Large intestine (tissue), 3 donors: ENCODE data around the gene ZNF660. TPM values are rescaled to one million over a fixed set of nuclear protein-coding genes. Genes with fewer than 3 reads are reported as not detected.
"Not testable (repeated sequence)": the region's sequence is repeated elsewhere in the genome, so short reads cannot be mapped to it uniquely, and the experiment has no call there.

ENCODE experiments used
- DNase-seq, 2 donors: peaks; one replicate each; pipeline versions ENCODE4 v3.0.0 to v3.0.0-alpha.2; 2013
- H3K27ac ChIP-seq: one replicate; pipeline ENCODE4 v1.5.1; 2013; ENCODE audit warnings: low read length
- H3K27me3 ChIP-seq: 2 replicates; pipeline ENCODE4 v1.6.1; 2013; ENCODE audit warnings: low read length; ENCODE audit not compliant: control insufficient read depth, insufficient read depth
- H3K36me3 ChIP-seq: 2 replicates; pipeline ENCODE4 v1.6.1; 2013; ENCODE audit warnings: low read length; ENCODE audit not compliant: control insufficient read depth, insufficient read depth
- H3K4me1 ChIP-seq: one replicate; pipeline ENCODE4 v1.6.1; 2013; ENCODE audit warnings: low read length; ENCODE audit not compliant: control insufficient read depth, insufficient read depth
- H3K4me3 ChIP-seq: one replicate; pipeline ENCODE4 v1.5.1; 2013; ENCODE audit warnings: low read length
- H3K9me3 ChIP-seq: one replicate; pipeline ENCODE4 v1.6.1; 2013; ENCODE audit warnings: mild to moderate bottlenecking, low read depth, low read length, moderate library complexity; ENCODE audit not compliant: control insufficient read depth
- WGBS: methylation state at CpG from one replicate; pipeline ENCODE4 v1.1.5; 2013; ENCODE audit warnings: low lambda C conversion rate; ENCODE audit not compliant: insufficient coverage; 5-methylcytosine and 5-hydroxymethylcytosine counted together
- polyA plus RNA-seq: library from polyadenylated mRNA; unstranded; fragments of 120-200 nt; gene quantifications from one replicate; pipeline ENCODE4 v1.2.1, GENCODE V29; 2013

ZNF660 gene
- polyA plus RNA-seq, 1 donor, result 5.7 TPM

- Histone ChIP-seq H3K9me3 (peaks cover 29% of the 10 kb centered on the region), H3K36me3 (peaks cover 45% of the 10 kb centered on the region), H3K27me3 (no peaks in the 10 kb centered on the region), H3K4me3 (no peak overlapping the region), H3K27ac (no peak overlapping the region), H3K4me1 (no peaks in the 10 kb centered on the region)
- no CpG with 5 or more reads among the region's 4 CpGs for WGBS
- no peak for DNase-seq
These were observed 13.7 kb upstream of the ZNF660 start for GRCh38 chr3:44571024-44571423.

- Histone ChIP-seq H3K27ac (no peak overlapping the region), H3K27me3 (peaks cover 9% of the 10 kb centered on the region), H3K9me3 (peaks cover 39% of the 10 kb centered on the region), H3K36me3 (peaks cover 3% of the 10 kb centered on the region), H3K4me1 (no peaks in the 10 kb centered on the region), H3K4me3 (no peak overlapping the region)
- DNase-seq, result no peak
These were observed 8.2 kb upstream of the ZNF660 start for GRCh38 chr3:44576613-44577012.

GRCh38 chr3:44577354-44577952 lies 7.3 kb upstream of the ZNF660 start:
- H3K36me3 ChIP-seq, DNase-seq, H3K4me1 ChIP-seq, H3K4me3 ChIP-seq, H3K27ac ChIP-seq: not testable (repeated sequence)
- H3K9me3 ChIP-seq, result peaks cover 34% of the 10 kb centered on the region
- no CpG with 5 or more reads among the region's 11 CpGs for WGBS
- peaks cover 13% of the 10 kb centered on the region for H3K27me3 ChIP-seq

- Histone ChIP-seq H3K27me3 (peaks cover 13% of the 10 kb centered on the region), H3K9me3 (peaks cover 31% of the 10 kb centered on the region)
- not testable (repeated sequence) for H3K4me3 ChIP-seq, H3K27ac ChIP-seq, DNase-seq, H3K4me1 ChIP-seq, H3K36me3 ChIP-seq
- no CpG with 5 or more reads among the region's 22 CpGs for WGBS
These were observed 6.4 kb upstream of the ZNF660 start for GRCh38 chr3:44578316-44578715.

- WGBS, result no CpG with 5 or more reads among the region's 37 CpGs
- H3K4me1 ChIP-seq, H3K36me3 ChIP-seq, DNase-seq, H3K4me3 ChIP-seq, H3K27ac ChIP-seq: not testable (repeated sequence)
- peaks cover 31% of the 10 kb centered on the region for H3K9me3 ChIP-seq
- peaks cover 13% of the 10 kb centered on the region for H3K27me3 ChIP-seq
These were observed 5.7 kb upstream of the ZNF660 start for GRCh38 chr3:44578924-44579515.

- no CpG with 5 or more reads among the region's 15 CpGs for WGBS
- peaks cover 31% of the 10 kb centered on the region for H3K9me3 ChIP-seq
These were observed 5.0 kb upstream of the ZNF660 start for GRCh38 chr3:44579749-44580148.

GRCh38 chr3:44580971-44581370 lies 3.8 kb upstream of the ZNF660 start:
- not testable (repeated sequence) for H3K36me3 ChIP-seq, DNase-seq, H3K4me3 ChIP-seq, H3K27ac ChIP-seq, H3K4me1 ChIP-seq
- no CpG with 5 or more reads among the region's 62 CpGs for WGBS
- peaks cover 26% of the 10 kb centered on the region for H3K9me3 ChIP-seq
- H3K27me3 ChIP-seq, result peaks cover 13% of the 10 kb centered on the region

More at GRCh38 chr3:44579749-44580148, 5.0 kb upstream of the ZNF660 start:
- H3K27me3 ChIP-seq, result peaks cover 13% of the 10 kb centered on the region
- H3K4me1 ChIP-seq, DNase-seq, H3K36me3 ChIP-seq, H3K4me3 ChIP-seq, H3K27ac ChIP-seq: not testable (repeated sequence)

GRCh38 chr3:44596621-44597020 lies 11.9 kb downstream of the ZNF660 start:
- peaks cover 31% of the 10 kb centered on the region for H3K9me3 ChIP-seq
- DNase-seq, result no peak
- H3K27me3 ChIP-seq, result no peaks in the 10 kb centered on the region
- H3K4me1 ChIP-seq, result no peaks in the 10 kb centered on the region
- no peak overlapping the region for H3K4me3 ChIP-seq
- H3K27ac ChIP-seq, result no peak overlapping the region
- peaks cover 14% of the 10 kb centered on the region for H3K36me3 ChIP-seq
- WGBS, result no CpG with 5 or more reads among the region's 1 CpG

GRCh38 chr3:44601749-44602148 lies 17.0 kb downstream of the ZNF660 start:
- Histone ChIP-seq H3K27me3 (no peaks in the 10 kb centered on the region), H3K27ac (no peak overlapping the region), H3K9me3 (peaks cover 15% of the 10 kb centered on the region), H3K36me3 (no peaks in the 10 kb centered on the region), H3K4me3 (no peak overlapping the region), H3K4me1 (no peaks in the 10 kb centered on the region)
- DNase-seq, result no peak
- 100% methylated on average over 2 of the region's 2 CpGs for WGBS

- no peak for DNase-seq
- H3K4me3 ChIP-seq, result no peak overlapping the region
- H3K4me1 ChIP-seq, result no peaks in the 10 kb centered on the region
- H3K27me3 ChIP-seq, result no peaks in the 10 kb centered on the region
- H3K27ac ChIP-seq, result no peak overlapping the region
- H3K9me3 ChIP-seq, result peaks cover 17% of the 10 kb centered on the region
- H3K36me3 ChIP-seq, result no peaks in the 10 kb centered on the region
These were observed 27.9 kb downstream of the ZNF660 start for GRCh38 chr3:44612678-44613077.
